ENCODE data around the gene VIL1.

VIL1 gene

DNA sequence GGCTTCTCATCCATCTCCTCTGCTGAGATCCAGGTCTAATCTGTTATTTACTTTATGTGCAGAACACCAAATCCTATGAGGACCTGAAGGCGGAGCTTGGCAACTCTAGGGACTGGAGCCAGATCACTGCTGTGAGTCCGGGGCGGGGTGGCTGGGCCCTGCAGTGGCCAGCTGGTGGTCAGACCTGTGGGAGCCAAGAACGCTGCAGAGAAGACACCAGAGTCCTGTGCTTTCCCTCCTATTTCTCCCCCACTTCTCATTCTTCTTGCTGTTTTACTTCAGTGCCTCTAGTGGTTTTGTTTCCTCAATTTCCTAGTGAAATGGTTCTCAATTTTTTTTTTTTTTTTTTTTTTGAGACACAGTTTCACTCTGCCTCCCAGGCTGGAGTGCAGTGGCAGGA, 19.7 kb downstream of the VIL1 start:
- no peak for DNase-seq (ENCODE audit: low read depth in 2 of 2)

DNA sequence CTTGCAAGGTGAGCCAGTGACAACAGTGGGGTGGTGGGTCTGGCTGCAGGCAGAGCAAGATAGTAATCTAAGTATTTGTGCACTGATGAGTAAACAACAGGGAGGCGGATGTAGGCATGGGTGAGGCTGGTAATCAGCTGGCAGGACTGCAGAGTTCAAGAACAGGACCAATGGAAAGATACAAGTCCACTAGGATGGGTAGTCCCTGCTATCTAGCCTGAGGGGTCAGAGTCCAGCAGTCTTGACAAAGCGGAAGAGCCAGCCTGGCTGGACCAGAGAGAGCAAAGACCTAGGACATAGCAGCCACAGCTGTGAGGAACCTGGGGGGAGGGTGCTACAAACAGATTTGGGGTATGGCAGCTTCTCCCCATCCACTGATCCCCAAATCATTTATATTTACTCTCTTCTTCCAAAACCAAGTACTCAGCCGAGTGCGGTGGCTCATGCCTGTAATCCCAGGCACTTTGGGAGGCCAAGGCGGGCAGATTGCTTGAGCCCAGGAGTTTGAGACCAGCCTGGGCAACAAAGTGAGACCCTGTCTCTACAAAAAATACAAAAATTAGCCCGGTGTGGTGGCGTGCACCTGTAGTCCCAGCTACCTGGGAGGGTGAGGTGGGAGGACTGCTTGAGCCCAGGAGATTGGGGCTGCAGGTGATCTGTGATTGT, 25.9 kb downstream of the VIL1 start:
- no peak for DNase-seq (ENCODE audit: low read depth in 2 of 2)

DNA sequence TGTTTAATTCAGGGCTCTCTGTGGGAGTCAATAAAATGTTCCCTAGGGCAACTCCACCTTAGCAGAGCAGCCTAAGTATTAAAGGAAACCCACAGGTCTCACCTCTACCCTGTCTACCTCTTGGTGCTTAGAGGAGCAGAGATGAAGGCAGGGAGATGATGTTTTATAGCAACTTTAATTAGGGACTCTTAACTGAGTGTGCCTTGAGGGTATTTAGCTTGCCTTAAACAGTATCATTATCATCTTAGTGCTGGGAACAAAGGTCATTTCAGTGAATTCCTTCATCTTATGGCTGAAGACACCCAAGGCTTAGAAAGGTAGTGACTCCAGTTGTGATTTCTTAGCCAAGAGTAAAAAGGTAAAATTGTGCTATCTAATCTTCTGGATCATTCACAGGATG, 26.7 kb downstream of the VIL1 start:
- DNase-seq (ENCODE audit: low read depth in 2 of 2) = no peak

DNA sequence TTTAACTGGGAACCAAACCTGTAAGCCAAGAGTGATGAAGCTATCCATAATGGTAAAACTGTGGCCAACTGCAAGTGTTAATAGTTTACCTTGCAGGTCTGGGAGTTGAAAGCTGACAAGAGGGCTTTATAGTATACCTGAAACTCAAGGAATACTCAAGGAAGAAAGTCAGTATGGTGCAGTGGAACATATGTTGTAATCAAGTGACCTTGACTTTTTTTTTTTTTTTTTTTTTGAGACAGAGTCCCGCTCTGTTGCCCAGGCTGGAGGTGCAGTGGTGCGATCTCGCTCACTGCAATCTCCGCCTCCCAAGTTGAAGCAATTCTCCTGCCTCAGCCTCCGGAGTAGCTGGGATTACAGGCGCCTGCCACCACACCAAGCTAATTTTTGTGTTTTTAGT, 27.6 kb downstream of the VIL1 start:
- no peak for DNase-seq (ENCODE audit: low read depth in 2 of 2)

DNA sequence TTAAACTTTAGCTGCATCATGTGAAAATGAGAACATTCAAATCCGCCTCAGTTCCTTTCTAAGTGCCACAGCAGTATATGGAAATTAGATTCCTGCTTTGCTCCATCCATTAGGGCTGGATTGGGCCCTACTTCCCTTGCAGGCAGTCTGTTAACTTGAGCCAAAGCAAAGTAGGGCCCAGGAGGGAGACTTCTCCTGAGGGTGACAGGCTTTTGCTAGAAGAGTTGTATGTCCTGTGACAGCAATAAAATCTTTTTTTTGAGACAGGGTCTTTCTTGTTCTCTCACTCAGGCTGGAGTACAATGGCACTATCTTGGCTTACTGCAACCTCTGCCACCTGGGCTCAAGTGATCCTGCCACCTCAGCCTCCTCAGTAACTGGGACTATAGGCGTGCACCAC, 28.1 kb downstream of the VIL1 start:
- DNase-seq (ENCODE audit: low read depth in 2 of 2) = no peak

DNA sequence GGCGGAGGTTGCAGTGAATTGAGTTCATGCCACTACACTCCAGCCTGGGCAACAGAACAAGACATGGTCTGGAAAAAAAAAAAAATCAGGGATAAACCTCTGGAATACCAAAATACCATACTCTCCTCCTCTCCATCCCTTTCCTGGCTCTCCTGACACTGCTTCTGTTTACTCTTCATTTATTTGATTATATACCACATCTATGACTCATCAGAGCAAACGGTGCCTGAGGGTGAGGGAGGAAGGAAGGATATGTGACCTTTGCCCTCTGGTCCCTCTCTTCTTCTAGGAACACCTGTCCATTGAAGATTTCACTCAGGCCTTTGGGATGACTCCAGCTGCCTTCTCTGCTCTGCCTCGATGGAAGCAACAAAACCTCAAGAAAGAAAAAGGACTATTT, 30.0 kb downstream of the VIL1 start:
- no peak for DNase-seq (ENCODE audit: low read depth in 2 of 2)

DNA sequence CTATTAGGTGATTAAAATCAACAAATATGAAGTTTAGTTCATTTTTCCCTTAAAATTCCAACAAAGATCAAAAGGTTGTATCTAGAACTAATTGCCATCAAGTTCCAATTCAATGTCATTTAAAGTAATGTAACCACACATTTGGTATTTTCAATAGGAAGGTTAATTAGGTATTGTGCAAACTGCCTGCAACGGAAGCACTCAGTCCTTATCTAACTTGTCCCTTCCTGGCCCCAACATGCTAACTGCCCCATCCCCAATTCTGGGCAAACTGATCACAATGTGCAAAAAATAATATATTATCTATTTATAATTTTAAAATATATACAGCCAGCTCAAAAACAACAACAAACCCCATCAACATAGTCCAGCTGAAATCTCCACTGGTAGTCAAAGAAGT, 33.2 kb downstream of the VIL1 start:
- no peak for DNase-seq (ENCODE audit: low read depth in 2 of 2)

DNA sequence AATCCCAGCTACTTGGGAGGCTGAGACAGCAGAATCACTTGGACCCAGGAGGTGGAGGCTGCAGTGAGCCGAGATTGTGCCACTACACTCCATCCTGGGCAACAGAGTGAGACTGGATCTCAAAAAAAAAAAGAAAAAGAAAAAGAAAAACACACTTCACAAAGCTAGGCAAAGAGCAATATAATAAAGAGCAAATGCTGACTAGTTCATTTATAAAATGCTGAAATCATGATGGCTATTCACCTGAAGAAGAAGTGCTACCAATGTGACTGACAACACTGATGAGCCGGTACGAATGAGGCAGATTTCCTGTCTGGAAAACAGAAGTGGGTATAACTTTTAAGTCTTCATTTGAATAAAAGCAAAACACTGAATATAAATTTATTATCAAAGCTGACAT, 37.9 kb downstream of the VIL1 start:
- no peak for DNase-seq (ENCODE audit: low read depth in 2 of 2)

DNA sequence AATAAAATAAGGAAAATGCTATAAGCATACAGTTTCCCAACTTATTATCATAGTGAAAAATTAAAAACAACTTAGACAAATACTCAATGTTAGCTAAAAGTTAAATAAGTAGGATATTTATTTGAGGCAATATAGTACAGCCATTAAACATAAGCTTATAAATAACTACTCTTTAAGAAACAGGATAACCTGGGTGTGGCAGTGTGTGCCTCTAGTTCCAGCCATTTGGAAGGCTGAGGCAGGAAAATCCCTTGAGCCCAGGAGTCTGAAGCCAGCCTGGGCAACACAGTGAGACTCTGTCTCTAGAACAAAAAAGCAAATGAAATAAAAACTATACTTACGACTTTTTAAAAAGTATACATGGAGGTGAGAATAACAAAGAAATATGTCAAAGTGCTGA, 39.7 kb downstream of the VIL1 start:
- no peak for DNase-seq (ENCODE audit: low read depth in 2 of 2)

DNA sequence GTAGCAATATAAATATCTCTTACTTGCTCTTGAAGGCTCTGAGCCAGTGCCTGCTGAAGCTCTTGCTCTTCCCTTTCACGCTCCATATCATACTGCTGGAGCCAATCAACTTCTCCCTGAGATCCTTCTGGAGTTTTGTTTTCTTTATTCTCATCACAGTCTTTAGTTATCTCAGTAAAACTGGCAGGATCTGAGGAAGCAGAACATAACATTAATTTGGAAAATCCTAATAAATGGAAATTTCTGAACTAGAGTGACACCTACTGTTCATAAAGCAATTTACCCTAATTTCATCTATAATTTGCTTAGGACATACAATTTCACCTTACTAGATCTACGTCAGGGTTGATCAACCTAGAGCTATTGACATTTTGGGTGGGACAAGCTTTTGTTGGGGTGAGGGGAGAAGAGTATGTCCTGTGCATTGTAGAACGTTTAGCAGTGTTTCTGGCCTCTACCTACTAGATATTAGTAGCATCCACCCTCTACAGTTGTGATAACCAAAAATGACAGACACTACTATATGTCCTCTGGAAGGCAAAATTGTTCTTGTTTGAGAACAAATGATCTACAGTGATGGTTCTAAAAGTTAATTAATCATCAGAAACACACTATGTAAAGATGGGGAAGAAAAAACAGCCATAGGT, 47.2 kb downstream of the VIL1 start:
- no peak for DNase-seq (ENCODE audit: low read depth in 2 of 2)

DNA sequence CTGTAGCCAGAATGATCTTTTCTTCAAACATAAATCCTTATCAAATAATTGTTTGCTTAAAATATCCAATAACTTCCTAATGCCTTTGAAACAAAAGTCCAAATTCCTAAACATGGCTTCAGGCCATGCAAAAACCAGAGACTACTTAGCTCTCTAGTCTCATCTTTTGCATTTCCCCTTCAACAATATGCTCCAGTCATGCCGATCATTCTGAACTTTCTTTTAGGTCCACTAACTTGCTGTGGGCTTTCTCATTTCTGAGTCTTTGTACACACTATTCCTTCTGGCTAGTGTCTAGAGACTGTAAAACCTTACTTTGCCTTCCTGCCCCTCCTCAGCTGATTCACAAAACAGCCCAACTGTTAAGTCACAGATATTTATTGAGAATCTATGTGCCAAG, 51.5 kb downstream of the VIL1 start:
- DNase-seq (ENCODE audit: low read depth in 2 of 2) = no peak

DNA sequence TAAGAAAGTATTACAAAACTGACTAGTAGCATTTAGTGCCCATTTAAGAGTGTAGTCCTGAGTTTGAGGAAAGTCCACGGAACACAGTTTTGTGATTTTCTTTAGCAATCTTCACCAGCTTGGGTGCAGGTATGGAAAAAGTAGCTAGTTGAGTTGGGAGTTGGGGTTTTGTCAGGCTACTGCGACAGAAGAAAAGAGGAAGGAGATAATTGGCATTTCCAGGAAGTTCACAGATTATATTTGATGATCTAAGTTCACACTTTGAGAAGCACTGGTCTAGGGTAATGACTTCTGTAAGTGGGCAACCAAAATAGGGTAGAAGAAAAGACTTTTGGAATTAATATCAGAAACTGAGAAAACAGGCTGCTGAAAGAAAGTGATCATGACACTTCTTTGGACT, 52.1 kb downstream of the VIL1 start:
- no peak for DNase-seq (ENCODE audit: low read depth in 2 of 2)

DNA sequence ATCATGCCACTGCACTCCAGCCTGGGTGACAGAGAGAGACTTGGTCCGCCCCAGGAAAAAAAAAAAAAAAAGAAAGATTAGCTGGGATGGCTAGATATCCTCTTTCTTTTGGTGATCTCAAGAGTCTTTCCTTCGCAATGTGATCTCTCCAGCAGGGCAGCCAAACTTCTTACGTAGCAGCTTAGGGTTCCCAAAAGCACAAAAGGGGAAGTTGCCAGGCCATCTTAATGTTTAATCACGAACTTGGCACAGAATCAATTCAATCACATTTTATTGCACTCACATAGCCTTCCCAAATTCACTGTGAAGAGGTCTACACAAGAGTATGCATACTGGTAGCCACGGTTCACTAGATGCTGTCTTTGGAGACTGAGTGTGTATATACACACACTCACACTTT, 53.1 kb downstream of the VIL1 start:
- DNase-seq (ENCODE audit: low read depth in 2 of 2) = no peak

DNA sequence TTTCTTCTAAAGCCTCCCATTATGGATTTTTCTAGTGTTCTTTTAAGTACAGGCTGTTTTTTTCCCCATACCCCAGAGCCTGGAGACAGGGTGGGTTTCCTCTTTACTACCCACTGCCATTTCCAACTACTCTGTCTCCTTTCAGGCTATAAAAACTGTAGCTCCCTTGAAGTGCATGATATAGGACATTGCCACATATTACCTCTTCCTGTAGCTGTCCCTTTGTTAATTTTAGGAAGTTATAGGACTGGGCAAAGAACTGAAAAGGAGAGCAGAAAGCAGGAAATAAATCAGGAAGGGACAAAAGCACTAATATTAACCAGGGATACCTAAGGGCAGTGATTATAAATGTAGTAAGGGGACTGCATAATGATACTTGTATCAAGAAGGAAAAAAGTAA, 54.1 kb downstream of the VIL1 start:
- DNase-seq (ENCODE audit: low read depth in 2 of 2) = no peak

DNA sequence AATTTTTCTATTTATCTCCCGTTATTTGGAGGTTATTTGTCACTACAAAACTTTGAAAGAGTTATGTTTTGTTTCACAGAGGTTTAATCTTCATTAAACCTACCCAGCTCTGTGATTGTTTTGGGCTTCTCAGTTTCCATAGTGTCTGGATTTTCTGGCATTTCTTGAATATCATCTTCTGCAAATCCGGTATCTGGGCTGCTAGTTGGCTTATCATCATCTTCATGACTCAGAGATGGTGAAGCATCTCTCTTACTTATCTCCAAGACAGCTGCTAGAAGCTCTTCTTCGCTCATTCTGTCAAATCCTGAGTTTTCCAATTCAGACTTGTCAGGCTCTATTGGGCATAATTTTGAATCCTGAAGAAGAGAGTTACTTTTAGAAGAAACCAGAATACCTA, 55.6 kb downstream of the VIL1 start:
- DNase-seq (ENCODE audit: low read depth in 2 of 2) = no peak

DNA sequence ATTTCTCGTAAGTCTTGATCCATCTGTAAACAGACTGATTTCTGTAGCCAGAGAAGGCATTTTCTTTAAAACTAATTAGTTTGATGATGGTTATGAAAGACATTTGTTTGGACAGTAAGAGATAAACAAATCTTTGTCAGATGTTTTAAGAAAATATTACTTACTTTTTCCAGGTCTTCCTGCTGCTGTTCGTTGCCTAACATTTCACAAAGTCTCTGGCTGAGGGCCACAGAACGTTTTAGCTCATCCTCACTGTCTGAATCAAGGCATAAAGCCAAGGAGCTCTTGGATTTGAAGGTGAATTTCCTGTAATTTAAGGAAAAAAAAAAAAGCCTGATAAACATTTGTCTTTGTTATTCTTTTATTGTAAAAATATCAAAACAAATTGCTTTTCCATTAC, 57.8 kb downstream of the VIL1 start:
- DNase-seq (ENCODE audit: low read depth in 2 of 2) = no peak

DNA sequence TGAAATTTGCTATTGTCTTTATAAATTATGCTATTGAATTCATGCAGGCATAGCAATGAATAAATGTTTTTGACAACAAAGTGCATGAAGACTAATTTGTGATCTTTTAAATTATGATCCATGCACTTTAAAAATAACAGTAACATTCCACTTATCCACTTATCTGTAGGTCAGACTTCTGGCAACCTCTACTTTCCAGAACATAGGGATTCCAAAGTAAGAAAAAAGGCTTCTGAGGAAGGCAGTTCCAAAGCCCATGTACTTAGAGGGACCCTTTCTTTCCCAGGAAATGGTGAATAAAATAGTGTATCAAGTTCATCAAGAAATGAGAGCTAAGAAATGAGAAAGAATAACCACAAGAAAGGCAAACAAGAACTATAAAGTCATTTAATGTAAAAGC, 58.3 kb downstream of the VIL1 start:
- DNase-seq (ENCODE audit: low read depth in 2 of 2) = no peak

DNA sequence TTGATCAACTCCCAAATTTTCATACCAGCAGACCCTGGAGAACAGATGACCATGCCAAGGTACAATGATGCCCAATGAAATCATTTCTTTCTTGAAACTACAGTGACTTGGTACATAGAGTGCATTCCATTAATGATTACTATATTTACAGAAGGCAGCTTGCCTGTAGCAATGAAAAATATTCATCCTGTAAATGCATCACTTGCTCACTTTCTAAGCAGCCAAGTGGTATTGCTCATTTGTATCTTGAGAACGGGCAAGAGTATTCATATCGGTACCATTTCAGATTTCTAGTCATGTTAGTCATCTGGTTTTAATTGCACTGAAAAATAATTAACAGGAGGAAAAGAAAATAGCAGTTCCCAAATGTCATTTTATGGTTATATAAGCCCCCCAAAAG, 59.6 kb downstream of the VIL1 start:
- DNase-seq (ENCODE audit: low read depth in 2 of 2) = no peak

DNA sequence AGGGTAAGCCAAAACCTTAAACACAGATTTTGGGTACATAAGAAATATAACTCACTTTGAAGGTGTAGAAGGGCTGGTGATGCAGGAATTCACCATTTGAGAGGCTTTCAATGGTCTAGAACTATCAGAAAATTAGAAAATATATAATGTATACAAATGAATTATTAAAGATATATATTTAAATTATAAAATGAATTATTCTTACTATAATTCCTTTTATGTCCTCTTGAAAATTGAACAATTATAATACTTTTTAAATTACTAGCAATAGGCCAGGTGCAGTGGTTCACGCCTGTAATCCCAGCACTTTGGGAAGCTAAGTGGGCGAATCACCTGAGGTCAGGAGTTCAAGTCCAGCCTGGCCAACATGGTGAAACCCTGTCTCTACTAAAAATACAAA, 60.7 kb downstream of the VIL1 start:
- no peak for DNase-seq (ENCODE audit: low read depth in 2 of 2)

DNA sequence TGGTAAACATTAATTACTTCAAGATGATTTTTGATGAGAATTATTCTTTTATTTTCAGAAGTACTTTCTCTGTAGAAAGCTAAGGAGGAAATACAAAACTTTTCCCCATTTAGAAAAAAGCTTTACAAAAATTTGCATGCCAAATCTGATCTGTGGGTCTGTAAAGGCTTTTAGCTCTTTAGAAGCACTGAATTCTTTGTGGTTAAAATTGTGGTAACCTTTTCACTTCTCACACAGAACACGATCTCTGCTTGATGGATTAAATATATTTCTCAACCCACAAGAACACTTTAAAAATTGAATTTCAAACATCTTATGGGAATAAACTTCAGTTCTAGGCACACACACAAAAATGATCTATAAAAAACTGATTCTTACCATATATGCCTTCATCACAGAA, 63.7 kb downstream of the VIL1 start:
- DNase-seq (ENCODE audit: low read depth in 2 of 2) = no peak

DNA sequence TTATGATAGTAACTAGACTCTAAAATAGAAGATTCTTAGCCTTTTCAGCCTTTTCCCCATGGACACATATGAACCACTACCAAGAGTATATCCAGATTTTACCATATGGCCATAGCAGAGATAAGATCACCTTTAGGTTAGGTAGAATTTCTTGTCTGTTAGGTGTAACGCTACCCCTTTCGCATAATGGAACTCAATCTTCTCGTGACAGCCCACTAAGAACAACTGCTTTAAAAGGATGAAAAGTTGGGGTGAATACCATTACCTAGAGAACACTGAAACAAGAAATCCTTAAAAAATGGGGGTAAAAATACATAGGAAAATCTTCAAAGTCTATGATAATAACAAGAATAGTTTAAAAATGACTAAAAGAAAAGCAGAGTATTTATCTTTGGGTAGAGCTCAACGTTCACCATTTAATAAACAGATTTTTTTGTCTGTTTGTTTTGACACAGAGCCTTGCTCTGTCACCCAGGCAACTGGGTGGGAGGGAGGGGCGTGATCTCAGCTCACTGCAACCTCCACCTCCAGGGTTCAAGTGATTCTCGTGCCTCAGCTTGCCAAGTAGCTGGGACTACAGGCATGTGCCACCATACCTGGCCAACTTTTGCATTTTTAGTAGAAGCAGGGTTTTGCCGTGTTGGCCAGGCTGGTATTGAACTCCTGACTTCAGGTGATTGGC, 67.2 kb downstream of the VIL1 start:
- no peak for DNase-seq (ENCODE audit: low read depth in 2 of 2)

DNA sequence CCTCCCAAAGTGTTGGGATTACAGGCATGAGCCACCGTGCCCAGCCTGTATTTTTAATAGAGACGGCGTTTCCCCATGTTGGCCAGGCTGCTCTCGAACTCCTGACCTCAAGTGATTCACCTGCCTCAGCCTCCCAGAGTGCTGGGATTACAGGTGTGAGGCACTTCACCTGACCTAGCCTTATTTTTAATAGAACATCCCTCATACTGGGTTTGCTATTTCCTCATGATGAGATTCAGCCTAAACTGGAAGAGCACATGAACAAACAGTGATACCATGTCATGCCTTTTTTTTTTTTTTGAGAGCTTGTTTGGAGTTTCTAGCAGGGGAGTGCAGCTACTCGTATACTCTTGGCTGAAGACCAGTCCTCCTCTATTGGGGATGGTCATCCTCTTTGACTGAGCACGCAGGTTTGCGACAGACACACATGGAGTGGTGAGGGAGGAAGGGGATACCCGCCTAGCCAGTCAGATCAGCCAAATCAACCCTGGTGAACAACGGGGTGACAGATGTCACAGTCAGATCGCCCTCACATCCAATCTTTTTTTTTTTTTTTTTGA, 81.7 kb downstream of the VIL1 start:
- no peak for DNase-seq (ENCODE audit: low read depth in 2 of 2)

DNA sequence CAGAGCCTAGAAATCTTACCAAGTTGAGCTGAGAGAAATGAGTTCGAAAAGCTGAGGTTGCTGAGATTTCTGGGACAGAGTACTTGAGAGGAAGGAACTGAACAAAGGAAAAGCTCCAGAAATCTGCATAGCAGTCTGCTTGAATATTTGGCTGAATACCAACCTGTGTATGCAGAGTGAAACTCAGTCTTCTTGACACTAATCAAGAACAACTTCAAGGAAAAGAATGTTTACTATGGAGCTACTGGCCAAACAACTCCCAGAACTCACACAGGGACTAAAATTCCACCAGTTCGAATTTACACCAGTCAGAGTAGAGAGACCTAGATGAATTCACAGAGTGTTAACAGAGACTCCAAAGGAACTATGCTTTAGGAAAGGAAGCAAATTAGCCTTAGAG, 82.7 kb downstream of the VIL1 start:
- no peak for DNase-seq (ENCODE audit: low read depth in 2 of 2)
